HL-60 (cell line): ENCODE data around the gene KCNT2.

Experiments
- DNase-seq, 2 experiments: peaks; one replicate each; pipeline ENCODE4 v3.0.0-alpha.2; 2010 to 2020; ENCODE audit warnings: low read depth in 1 of 2, low spot score in 1 of 2
- H3K27ac ChIP-seq: fragments of 250-450 bp; sonication (Bioruptor Pico); replicated peaks from 2 replicates; pipeline ENCODE4 v1.5.1; 2020; ENCODE audit warnings: mild to moderate bottlenecking, moderate library complexity
- H3K27me3 ChIP-seq: fragments of 250-450 bp; sonication (Bioruptor Pico); 2 replicates; pipeline ENCODE4 v1.5.1; 2021; ENCODE audit warnings: mild to moderate bottlenecking, moderate library complexity; ENCODE audit not compliant: insufficient read depth, poor library complexity, severe bottlenecking
- H3K4me3 ChIP-seq: replicated peaks from 2 replicates; pipeline ENCODE4 v1.5.1; 2011; ENCODE audit warnings: mild to moderate bottlenecking, control low read depth, low read length; ENCODE audit not compliant: insufficient read depth
- CTCF ChIP-seq: IDR thresholded peaks from one replicate; pipeline ENCODE4 v1.5.1; 2011; ENCODE audit warnings: low read length, control low read depth, inconsistent platforms; ENCODE audit not compliant: insufficient read depth
- GABPA ChIP-seq: IDR thresholded peaks from 2 replicates; pipeline ENCODE4 v1.6.1; 2012; ENCODE audit warnings: low read depth
- POLR2AphosphoS5 ChIP-seq: IDR thresholded peaks from 2 replicates; pipeline ENCODE4 v1.6.1; 2012; ENCODE audit warnings: low read depth
- REST ChIP-seq: IDR thresholded peaks from 2 replicates; pipeline ENCODE4 v1.6.1; 2012; ENCODE audit warnings: low read depth; ENCODE audit not compliant: insufficient replicate concordance
- SPI1 ChIP-seq: IDR thresholded peaks from 2 replicates; pipeline ENCODE4 v1.6.1; 2012; ENCODE audit warnings: low read depth, mild to moderate bottlenecking, borderline replicate concordance

The KCNT2 gene

DNA sequence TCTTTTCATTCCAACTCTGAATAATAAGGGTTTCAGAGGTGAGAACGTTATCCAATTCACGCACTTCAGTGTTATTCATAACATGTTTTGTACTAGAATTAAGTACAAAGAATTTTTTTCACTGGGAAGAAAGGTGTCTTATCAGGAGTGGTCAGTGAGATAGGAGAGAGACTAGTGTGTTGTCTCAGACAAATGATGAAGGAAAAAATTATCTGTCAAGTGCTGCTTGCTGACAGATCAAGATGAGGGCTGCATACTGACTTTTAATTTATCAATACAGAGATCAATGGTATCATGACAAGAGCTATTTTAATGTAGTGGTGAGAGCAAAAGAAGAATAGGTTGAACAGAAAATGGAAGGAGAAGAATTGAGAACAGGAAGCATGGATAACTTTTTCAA, 402.4 kb downstream of the KCNT2 start:
- Histone ChIP-seq H3K4me3 (no peak overlapping the region), H3K27ac (no peak overlapping the region), H3K27me3 (no peaks in the 10 kb centered on the region)
- DNase-seq: no peak
- TF ChIP-seq REST (no peak), CTCF (no peak), SPI1 (no peak), POLR2AphosphoS5 (no peak), GABPA (no peak)

DNA sequence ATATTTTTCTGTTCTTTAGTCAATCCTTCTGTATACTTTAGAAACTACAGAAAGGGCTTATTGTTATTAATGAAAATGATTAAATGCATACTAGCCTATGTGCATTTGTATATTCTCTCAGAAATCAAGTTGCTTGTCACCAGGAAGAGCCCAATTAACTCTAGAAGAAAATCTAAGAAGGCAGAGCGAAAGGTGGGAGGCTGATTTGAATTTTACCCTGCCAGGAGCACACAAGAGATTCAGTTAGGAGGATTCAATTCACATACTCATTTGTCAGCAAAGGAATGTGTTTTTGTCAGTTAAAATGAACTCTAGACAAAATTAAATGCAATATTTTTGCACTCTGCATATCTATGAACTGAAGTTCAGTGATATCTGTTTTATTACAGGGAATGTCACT, 411.8 kb downstream of the KCNT2 start:
- Histone ChIP-seq H3K27me3 (no peaks in the 10 kb centered on the region), H3K4me3 (no peak overlapping the region), H3K27ac (no peak overlapping the region)
- no peak for TF ChIP-seq POLR2AphosphoS5
- no peak for TF ChIP-seq REST
- TF ChIP-seq CTCF: no peak
- no peak for TF ChIP-seq SPI1
- no peak for TF ChIP-seq GABPA
- DNase-seq: no peak

- Histone ChIP-seq H3K27me3 (no peaks in the 10 kb centered on the region), H3K4me3 (no peak overlapping the region), H3K27ac (no peak overlapping the region)
- DNase-seq: no peak
- TF ChIP-seq REST (no peak), POLR2AphosphoS5 (no peak), CTCF (no peak), SPI1 (no peak), GABPA (no peak)
These were observed 414.2 kb downstream of the KCNT2 start for GRCh38 chr1:196193896-196194559.
